Esophagus muscularis mucosa (tissue), 4 donors: ENCODE data around the gene BANF1.

Experiments
- EP300 ChIP-seq: sonication (generic); formaldehyde crosslinking; IDR thresholded peaks from one replicate; pipeline ENCODE4 v1.6.1; 2017; ENCODE audit warnings: antibody characterized with exemption
- POLR2A ChIP-seq: fragments of 450-650 bp; IDR thresholded peaks from one replicate; pipeline ENCODE4 v1.6.1; 2017; ENCODE audit warnings: antibody characterized with exemption, moderate library complexity, mild to moderate bottlenecking, low read depth
- POLR2AphosphoS5 ChIP-seq, 2 donors: sonication (generic); formaldehyde crosslinking; IDR thresholded peaks; one replicate each; pipeline ENCODE4 v1.6.1; 2017; ENCODE audit warnings: antibody characterized with exemption in 2 of 2
- TF ChIP-seq, protein P1 (sequence below), 3 experiments: fragments of 200-600 bp in 2 of 3; fragments of 450-650 bp in 1 of 3; sonication (generic) in 2 of 3; IDR thresholded peaks; one replicate each; pipeline ENCODE4 v1.5.1; 2017 to 2019; ENCODE audit warnings: antibody characterized with exemption in 3 of 3, mild to moderate bottlenecking in 2 of 3, moderate library complexity in 1 of 3

DNA sequence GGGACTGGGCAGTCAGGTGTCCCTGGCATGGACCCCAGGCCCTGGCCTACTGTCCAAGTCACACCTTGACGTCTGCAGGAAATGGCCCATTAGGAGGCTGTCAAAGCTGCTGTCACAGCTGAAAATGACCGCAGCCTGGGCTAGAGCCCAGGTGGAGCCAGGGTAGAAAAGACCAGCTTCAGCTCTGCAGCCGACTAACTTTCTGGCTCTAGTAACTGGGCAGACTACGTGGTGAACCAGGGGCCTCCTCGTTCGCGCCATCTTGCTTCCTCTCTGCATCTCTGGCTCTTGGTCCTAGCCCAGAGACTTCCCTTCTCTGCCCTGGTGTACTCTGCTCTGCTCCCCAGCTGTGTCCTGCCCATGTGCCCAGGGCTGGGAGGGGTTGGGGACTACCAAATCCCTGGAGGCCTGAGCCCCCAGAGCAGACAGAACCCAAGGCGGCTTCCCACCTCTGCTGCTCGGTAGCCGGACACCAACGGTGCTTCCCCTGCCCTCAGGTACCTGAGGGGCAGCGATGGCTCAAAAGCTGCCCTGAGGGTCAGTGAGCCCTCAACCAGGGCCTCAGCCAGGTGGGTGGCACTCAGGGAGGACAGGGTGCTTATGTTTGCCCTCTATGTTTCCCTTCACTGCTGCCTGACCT, 21.1 kb upstream of the BANF1 start:
- TF ChIP-seq, protein P1, sequence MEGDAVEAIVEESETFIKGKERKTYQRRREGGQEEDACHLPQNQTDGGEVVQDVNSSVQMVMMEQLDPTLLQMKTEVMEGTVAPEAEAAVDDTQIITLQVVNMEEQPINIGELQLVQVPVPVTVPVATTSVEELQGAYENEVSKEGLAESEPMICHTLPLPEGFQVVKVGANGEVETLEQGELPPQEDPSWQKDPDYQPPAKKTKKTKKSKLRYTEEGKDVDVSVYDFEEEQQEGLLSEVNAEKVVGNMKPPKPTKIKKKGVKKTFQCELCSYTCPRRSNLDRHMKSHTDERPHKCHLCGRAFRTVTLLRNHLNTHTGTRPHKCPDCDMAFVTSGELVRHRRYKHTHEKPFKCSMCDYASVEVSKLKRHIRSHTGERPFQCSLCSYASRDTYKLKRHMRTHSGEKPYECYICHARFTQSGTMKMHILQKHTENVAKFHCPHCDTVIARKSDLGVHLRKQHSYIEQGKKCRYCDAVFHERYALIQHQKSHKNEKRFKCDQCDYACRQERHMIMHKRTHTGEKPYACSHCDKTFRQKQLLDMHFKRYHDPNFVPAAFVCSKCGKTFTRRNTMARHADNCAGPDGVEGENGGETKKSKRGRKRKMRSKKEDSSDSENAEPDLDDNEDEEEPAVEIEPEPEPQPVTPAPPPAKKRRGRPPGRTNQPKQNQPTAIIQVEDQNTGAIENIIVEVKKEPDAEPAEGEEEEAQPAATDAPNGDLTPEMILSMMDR (IDR thresholded peaks at IDR 0.05), result no peak
- no peak for TF ChIP-seq POLR2A
- no peak for TF ChIP-seq POLR2AphosphoS5 (IDR thresholded peaks at IDR 0.05)
- TF ChIP-seq EP300, result no peak
